Measurements from ENCODE around the gene ARL4C. TPM values are rescaled to one million over a fixed set of nuclear protein-coding genes. Genes with fewer than 3 reads are reported as not detected.
A peak's percentile ranks its signal among the peaks of the same experiment; 100 is the strongest.
"Not testable (repeated sequence)": the region's sequence is repeated elsewhere in the genome, so short reads cannot be mapped to it uniquely, and the experiment has no call there.

ARL4C gene
- total RNA-seq, 2 experiments from 2014 or later, result 445 to 449 TPM

- POLR2A ChIA-PET, result interaction anchor here (0.9 to 8.1 kb wide), 20 partner anchors 11 to 328 kb away, joined by 3 to 82 read pairs (median 12); partner anchors contain the start of gene ARL4C
- Mint-ChIP-seq H3K4me1 (peaks cover 60% of the 10 kb centered on the region), H3K27ac (peak overlapping the region; percentile 86), H3K9me3 (peaks cover 3% of the 10 kb centered on the region), H3K4me3 (peak overlapping the region; percentile 58), H3K36me3 (ENCODE audit: low read depth) (peaks cover 11% of the 10 kb centered on the region), H3K27me3 (no peaks in the 10 kb centered on the region)
- no peak for DNase-seq
- CTCF ChIA-PET, result interaction anchor here (0.6 to 1.6 kb wide), 12 partner anchors 8 to 175 kb away, joined by 3 to 6 read pairs (median 4); no protein-coding TSS in a partner anchor
Observed at GRCh38 chr2:234464291-234464645, 32.6 kb downstream of the ARL4C start.

DNA sequence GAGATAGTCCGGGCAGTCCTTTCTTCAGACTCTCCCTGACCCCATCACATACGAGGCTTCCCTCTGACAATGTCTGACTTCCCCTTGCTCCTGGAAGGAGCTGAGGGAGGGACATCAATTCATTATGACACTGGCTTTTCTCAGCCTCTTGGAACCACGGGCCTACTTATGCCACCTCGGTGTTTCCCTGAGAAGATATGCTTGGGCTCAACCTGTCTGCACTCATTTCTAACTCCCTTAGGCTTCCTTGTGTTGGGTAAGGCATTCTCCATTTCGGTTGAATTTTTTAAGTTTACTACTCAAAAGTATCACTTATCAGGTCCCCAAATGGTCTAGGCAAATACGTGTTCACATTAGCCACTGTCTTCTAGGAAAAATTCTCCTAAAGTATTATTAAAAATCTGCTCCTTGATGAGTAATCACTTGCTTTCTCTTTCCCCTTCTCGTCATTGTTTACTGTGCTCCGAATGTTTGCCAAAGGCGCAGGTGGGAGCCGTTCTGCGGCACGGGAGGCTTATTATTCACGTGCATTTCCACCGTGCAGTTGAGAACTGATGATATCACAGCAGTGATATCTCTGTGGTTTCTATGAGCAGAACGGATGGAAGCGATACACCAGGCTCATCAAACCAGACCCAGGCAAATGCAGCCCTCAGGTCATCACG is 33.1 kb downstream of the ARL4C start:
- no peaks in the 10 kb centered on the region for H3K27me3 Mint-ChIP-seq
- ChIA-PET POLR2A (interaction anchor here (0.9 to 8.1 kb wide), 20 partner anchors 10 to 328 kb away, joined by 3 to 82 read pairs (median 12); partner anchors contain the start of gene ARL4C), CTCF (interaction anchor here (0.6 to 1.6 kb wide), 12 partner anchors 9 to 474 kb away, joined by 3 to 6 read pairs (median 4); no protein-coding TSS in a partner anchor)
- H3K9me3 Mint-ChIP-seq, result peaks cover 5% of the 10 kb centered on the region
- peaks cover 14% of the 10 kb centered on the region for H3K36me3 Mint-ChIP-seq (ENCODE audit: low read depth)
- H3K4me1 Mint-ChIP-seq, result peaks cover 61% of the 10 kb centered on the region
- peak overlapping the region; percentile 58 for H3K4me3 Mint-ChIP-seq
- peak overlapping the region; percentile 86 for H3K27ac Mint-ChIP-seq
- peak; percentile 78 for DNase-seq

GRCh38 chr2:234462218-234462992 is 34.5 kb downstream of the ARL4C start:
- Mint-ChIP-seq H3K4me1 (peaks cover 61% of the 10 kb centered on the region), H3K27me3 (no peaks in the 10 kb centered on the region), H3K27ac (peak overlapping the region; percentile 71), H3K4me3 (peak overlapping the region; percentile 5), H3K36me3 (ENCODE audit: low read depth) (peaks cover 26% of the 10 kb centered on the region), H3K9me3 (peaks cover 16% of the 10 kb centered on the region)
- ChIA-PET CTCF (interaction anchor here (0.5 to 1.5 kb wide), 5 partner anchors 11 to 1086 kb away, joined by 3 to 4 read pairs (median 3); no protein-coding TSS in a partner anchor), POLR2A (interaction anchor here (0.8 to 8.1 kb wide), 10 partner anchors 9 to 173 kb away, joined by 3 to 82 read pairs (median 33); partner anchors contain the start of gene ARL4C)
- DNase-seq, result no peak

DNA sequence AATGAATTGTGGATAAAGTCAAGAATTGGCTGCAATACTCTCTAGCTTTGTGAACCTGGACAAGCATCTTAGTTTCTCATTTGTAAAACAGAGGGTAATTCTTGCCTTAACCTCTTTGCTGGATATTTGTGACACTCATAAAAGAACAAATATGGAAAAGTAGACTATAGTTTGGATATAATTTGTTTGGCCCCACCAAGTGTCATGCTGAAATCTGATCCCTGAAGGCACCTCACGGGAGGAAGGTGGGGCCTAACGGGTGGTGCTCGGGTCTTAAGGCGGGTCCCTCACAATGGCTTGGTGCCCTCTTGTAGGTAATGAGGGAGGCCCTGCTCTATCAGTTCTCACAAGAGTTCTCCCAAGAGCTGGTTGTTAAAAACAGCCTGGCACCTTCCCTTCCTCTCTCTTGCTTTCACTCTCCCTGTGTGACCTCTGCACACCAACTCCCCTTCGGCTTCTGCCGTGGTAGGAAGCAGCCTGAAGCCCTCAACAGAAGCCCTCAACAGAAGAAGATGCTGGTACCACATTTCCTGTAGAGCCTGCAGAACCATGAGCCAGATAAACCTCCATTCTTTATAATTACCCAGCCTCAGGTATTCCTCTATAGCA is 37.4 kb downstream of the ARL4C start:
- Mint-ChIP-seq H3K27me3 (no peaks in the 10 kb centered on the region), H3K9me3 (peaks cover 23% of the 10 kb centered on the region), H3K36me3 (ENCODE audit: low read depth) (peaks cover 36% of the 10 kb centered on the region), H3K27ac (peak overlapping the region; percentile 69), H3K4me3 (no peak overlapping the region), H3K4me1 (peaks cover 75% of the 10 kb centered on the region)
- DNase-seq, result no peak
- ChIA-PET POLR2A (interaction anchor here (0.7 to 12.2 kb wide), 11 partner anchors 13 to 168 kb away, joined by 3 to 196 read pairs (median 17); partner anchors contain the start of gene ARL4C), CTCF (interaction anchor here (1.0 to 1.9 kb wide), 7 partner anchors 11 to 179 kb away, joined by 3 to 11 read pairs (median 3); no protein-coding TSS in a partner anchor)

- no peak overlapping the region for H3K27ac Mint-ChIP-seq
- POLR2A ChIA-PET, result interaction anchor here (1.0 to 12.2 kb wide), 8 partner anchors 10 to 167 kb away, joined by 3 to 196 read pairs (median 18); partner anchors contain the start of gene ARL4C
Observed at GRCh38 chr2:234458466-234458865, 38.4 kb downstream of the ARL4C start.

DNA sequence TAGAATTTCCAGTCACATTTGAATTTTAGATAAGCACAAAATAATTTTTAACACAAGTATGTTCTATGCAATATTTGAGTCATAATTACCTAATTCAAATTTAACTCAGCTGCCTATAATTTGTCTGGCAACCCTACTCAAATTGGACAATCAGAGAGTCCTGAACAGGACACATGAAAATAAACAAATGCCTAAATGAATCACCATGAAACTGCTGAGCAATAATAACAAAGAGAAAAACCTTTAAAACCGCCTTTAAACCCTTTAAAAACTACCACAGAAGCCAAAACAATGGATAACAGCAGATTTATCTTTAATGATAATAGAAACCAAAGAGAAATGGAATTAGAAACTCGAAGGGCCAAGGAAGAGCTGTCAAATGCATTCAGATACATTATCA is 39.5 kb downstream of the ARL4C start:
- Mint-ChIP-seq H3K36me3 (ENCODE audit: low read depth) (peaks cover 50% of the 10 kb centered on the region), H3K27ac (no peak overlapping the region), H3K4me1 (peaks cover 73% of the 10 kb centered on the region), H3K4me3 (no peak overlapping the region), H3K27me3 (no peaks in the 10 kb centered on the region), H3K9me3 (peaks cover 23% of the 10 kb centered on the region)
- POLR2A ChIA-PET, result interaction anchor here (0.7 to 17.4 kb wide), 9 partner anchors 11 to 166 kb away, joined by 3 to 410 read pairs (median 74); partner anchors contain the start of gene ARL4C
- CTCF ChIA-PET, result interaction anchor here (9.9 kb wide), 1 partner anchor 167 kb away, joined by 79 read pairs; no protein-coding TSS in a partner anchor
- DNase-seq, result no peak

More at GRCh38 chr2:234458466-234458865, 38.4 kb downstream of the ARL4C start:
- peaks cover 43% of the 10 kb centered on the region for H3K36me3 Mint-ChIP-seq (ENCODE audit: low read depth)
- no peak overlapping the region for H3K4me3 Mint-ChIP-seq
- CTCF ChIA-PET, result interaction anchor here (1.0 to 1.9 kb wide), 5 partner anchors 10 to 170 kb away, joined by 3 to 11 read pairs (median 4); no protein-coding TSS in a partner anchor
- peaks cover 71% of the 10 kb centered on the region for H3K4me1 Mint-ChIP-seq
- no peak for DNase-seq
- no peaks in the 10 kb centered on the region for H3K27me3 Mint-ChIP-seq
- H3K9me3 Mint-ChIP-seq, result peaks cover 23% of the 10 kb centered on the region

DNA sequence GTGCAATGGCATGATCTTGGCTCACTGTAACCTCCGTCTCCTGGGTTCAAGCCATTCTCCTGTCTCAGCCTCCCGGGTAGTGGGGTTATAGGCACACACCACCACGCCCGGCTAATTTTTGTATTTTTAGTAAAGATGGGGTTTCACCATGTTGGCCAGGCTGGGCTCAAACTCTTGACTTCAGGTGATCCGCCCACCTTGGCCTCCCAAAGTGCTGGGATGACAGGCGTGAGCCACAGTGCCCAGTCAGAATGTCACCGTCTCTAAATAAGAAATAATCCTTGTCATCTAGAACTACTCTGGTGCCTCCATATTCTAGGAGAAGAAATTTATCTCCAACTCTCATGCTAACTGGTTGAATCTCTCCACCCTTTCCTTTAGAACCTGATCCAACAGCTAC is 41.6 kb downstream of the ARL4C start:
- peaks cover 23% of the 10 kb centered on the region for H3K9me3 Mint-ChIP-seq
- POLR2A ChIA-PET, result interaction anchor here (1.8 to 17.4 kb wide), 9 partner anchors 9 to 163 kb away, joined by 14 to 410 read pairs (median 82); partner anchors contain the start of gene ARL4C
- peaks cover 69% of the 10 kb centered on the region for H3K36me3 Mint-ChIP-seq (ENCODE audit: low read depth)
- not testable (repeated sequence) for H3K27me3 Mint-ChIP-seq, DNase-seq
- peak overlapping the region; percentile 36 for H3K4me3 Mint-ChIP-seq
- H3K4me1 Mint-ChIP-seq, result peaks cover 78% of the 10 kb centered on the region
- CTCF ChIA-PET, result interaction anchor here (1.2 to 9.9 kb wide), 8 partner anchors 9 to 164 kb away, joined by 3 to 79 read pairs (median 12); no protein-coding TSS in a partner anchor
- peak overlapping the region; percentile 81 for H3K27ac Mint-ChIP-seq

DNA sequence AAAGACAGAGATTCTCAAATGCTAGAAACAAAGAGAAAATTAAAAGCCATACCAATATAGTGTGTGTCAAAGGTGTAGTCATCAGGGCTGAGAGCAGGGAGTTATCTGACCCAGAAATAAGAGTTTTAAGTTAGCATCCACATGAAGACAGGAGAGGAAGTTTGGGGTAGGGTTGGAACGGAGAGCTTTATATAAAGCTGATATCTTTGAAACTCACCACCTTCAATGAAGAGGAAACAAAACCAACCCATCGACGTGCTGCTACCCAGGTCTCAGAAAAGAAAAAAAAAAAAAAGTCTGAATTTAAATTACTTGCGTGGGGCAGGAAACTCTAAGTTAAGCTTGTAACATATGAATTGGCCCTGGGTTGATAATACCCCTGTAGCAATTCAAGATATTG is 42.4 kb downstream of the ARL4C start:
- peaks cover 27% of the 10 kb centered on the region for H3K9me3 Mint-ChIP-seq
- H3K36me3 Mint-ChIP-seq (ENCODE audit: low read depth), result peaks cover 72% of the 10 kb centered on the region
- no peak for DNase-seq
- CTCF ChIA-PET, result interaction anchor here (1.2 to 9.9 kb wide), 9 partner anchors 10 to 164 kb away, joined by 3 to 79 read pairs (median 6); partner anchors contain the start of gene ARL4C
- peak overlapping the region; percentile 72 for H3K4me3 Mint-ChIP-seq
- no peaks in the 10 kb centered on the region for H3K27me3 Mint-ChIP-seq
- H3K27ac Mint-ChIP-seq, result peak overlapping the region; percentile 81
- peaks cover 79% of the 10 kb centered on the region for H3K4me1 Mint-ChIP-seq
- POLR2A ChIA-PET, result interaction anchor here (0.7 to 17.4 kb wide), 17 partner anchors 9 to 163 kb away, joined by 3 to 410 read pairs (median 14); partner anchors contain the start of gene ARL4C

GRCh38 chr2:234453216-234453615 is 43.7 kb downstream of the ARL4C start:
- peak overlapping the region; percentile 81 for H3K27ac Mint-ChIP-seq
- H3K4me1 Mint-ChIP-seq, result peaks cover 75% of the 10 kb centered on the region
- H3K4me3 Mint-ChIP-seq, result peak overlapping the region; percentile 72
- H3K36me3 Mint-ChIP-seq (ENCODE audit: low read depth), result peaks cover 75% of the 10 kb centered on the region
- POLR2A ChIA-PET, result interaction anchor here (0.8 to 17.4 kb wide), 16 partner anchors 8 to 175 kb away, joined by 3 to 410 read pairs (median 12); partner anchors contain the start of gene ARL4C
- CTCF ChIA-PET, result interaction anchor here (1.8 to 9.9 kb wide), 5 partner anchors 28 to 317 kb away, joined by 4 to 79 read pairs (median 26); no protein-coding TSS in a partner anchor
- DNase-seq, result no peak
- peaks cover 19% of the 10 kb centered on the region for H3K9me3 Mint-ChIP-seq
- no peaks in the 10 kb centered on the region for H3K27me3 Mint-ChIP-seq

DNA sequence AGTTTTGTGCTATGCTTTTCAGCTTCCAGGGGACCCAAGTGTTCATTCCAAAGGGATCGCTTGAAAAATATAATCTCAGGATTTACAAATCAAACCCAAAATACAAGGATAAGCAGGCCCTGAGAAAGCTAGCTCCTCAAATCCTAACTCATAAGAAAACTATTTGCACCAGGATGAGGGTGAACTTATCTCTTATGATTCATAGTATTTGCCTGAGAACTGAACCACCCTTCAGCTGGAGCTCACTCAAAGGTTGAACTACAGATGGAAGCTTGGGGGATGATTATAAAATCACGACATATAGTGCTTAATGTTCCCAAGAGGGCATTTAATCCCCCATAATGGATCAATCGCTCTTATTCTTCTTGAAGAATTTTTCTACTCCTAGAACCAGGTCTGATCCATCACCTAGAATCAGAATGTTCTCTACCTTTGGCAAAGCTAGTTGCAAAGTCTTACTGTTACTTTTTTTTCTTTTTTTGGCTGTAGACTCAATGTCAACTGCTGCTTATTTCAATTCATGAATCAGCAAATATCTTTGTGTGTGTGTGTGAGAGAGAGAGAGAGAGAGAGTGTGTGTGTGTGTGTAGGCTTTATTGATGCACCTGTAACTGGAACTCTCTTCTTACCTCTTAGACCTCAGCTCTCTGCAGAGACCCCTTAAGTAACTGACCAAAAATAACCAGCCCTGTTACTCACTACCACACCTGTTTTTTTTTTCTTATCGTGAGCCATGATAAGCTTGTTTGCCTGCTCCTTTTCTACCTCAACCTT is 44.8 kb downstream of the ARL4C start:
- CTCF ChIA-PET, result interaction anchor here (0.6 to 9.9 kb wide), 11 partner anchors 10 to 316 kb away, joined by 3 to 79 read pairs (median 3); no protein-coding TSS in a partner anchor
- H3K27me3 Mint-ChIP-seq, result no peaks in the 10 kb centered on the region
- peaks cover 76% of the 10 kb centered on the region for H3K36me3 Mint-ChIP-seq (ENCODE audit: low read depth)
- H3K4me1 Mint-ChIP-seq, result peaks cover 83% of the 10 kb centered on the region
- H3K27ac Mint-ChIP-seq, result peak overlapping the region; percentile 81
- peak overlapping the region; percentile 72 for H3K4me3 Mint-ChIP-seq
- H3K9me3 Mint-ChIP-seq, result peaks cover 12% of the 10 kb centered on the region
- POLR2A ChIA-PET, result interaction anchor here (0.6 to 17.4 kb wide), 18 partner anchors 10 to 173 kb away, joined by 3 to 410 read pairs (median 4); partner anchors contain the start of gene ARL4C
- no peak for DNase-seq

- Mint-ChIP-seq H3K36me3 (ENCODE audit: low read depth) (peaks cover 77% of the 10 kb centered on the region), H3K27ac (peak overlapping the region; percentile 81), H3K4me1 (peaks cover 85% of the 10 kb centered on the region), H3K4me3 (no peak overlapping the region), H3K27me3 (no peaks in the 10 kb centered on the region), H3K9me3 (peaks cover 9% of the 10 kb centered on the region)
- POLR2A ChIA-PET, result interaction anchor here (0.9 to 17.4 kb wide), 13 partner anchors 13 to 159 kb away, joined by 3 to 410 read pairs (median 10); partner anchors contain the start of gene ARL4C
- no peak for DNase-seq
- CTCF ChIA-PET, result interaction anchor here (0.9 to 9.9 kb wide), 6 partner anchors 10 to 160 kb away, joined by 3 to 79 read pairs (median 3); no protein-coding TSS in a partner anchor
Observed at GRCh38 chr2:234451242-234451641, 45.6 kb downstream of the ARL4C start.

Measured in activated CD4-positive, alpha-beta memory T cell treated with anti-CD3 and anti-CD28 coated beads, Interleukin-2, amount 10 ng/mL, durations not matched to agents 7 days and 5 days (primary cell).